ENCODE measurements around the gene VGLL3. TPM values are rescaled to one million over a fixed set of nuclear protein-coding genes. Genes with fewer than 3 reads are reported as not detected.

Gene VGLL3
- total RNA-seq, 3 donors from 2014 or later, result 1.5 to 30.5 (median 6.3) TPM

- Histone ChIP-seq H3K36me3 (ENCODE audit: low read depth) (no peaks in the 10 kb centered on the region), H3K4me3 (no peak overlapping the region), H3K9me3 (no peaks in the 10 kb centered on the region), H3K4me1 (ENCODE audit: low read depth) (no peaks in the 10 kb centered on the region)
- no peak for TF ChIP-seq CTCF (IDR thresholded peaks at IDR 0.05)
- DNase-seq, result no peak
- intact Hi-C loops (cut with DNase I, micrococcal nuclease), result no loop called here
- ATAC-seq, result no peak
Observed at GRCh38 chr3:86961297-86961696, 29.7 kb downstream of the VGLL3 start.

DNA sequence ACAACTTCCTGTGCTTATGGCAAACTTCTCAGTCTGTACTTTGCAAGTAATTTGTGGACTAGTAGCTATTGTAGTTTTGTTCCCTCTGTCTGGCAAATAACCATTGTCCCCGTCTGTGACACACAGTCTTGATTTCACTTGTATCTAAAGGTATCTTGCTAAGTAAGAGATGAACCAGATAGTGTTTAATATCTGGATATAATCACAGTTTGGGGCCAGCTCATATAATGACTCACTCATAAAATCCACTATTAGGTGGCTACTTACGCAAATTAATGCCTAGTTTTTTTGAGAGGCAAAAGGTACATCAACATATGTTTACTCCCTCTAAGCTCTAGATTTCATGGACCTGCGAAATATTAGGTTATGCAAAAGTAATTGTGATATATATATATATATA, 30.4 kb downstream of the VGLL3 start:
- Histone ChIP-seq H3K4me3 (no peak overlapping the region), H3K9me3 (no peaks in the 10 kb centered on the region), H3K36me3 (ENCODE audit: low read depth) (no peaks in the 10 kb centered on the region), H3K4me1 (ENCODE audit: low read depth) (no peaks in the 10 kb centered on the region)
- TF ChIP-seq CTCF (IDR thresholded peaks at IDR 0.05), result no peak
- no peak for DNase-seq
- ATAC-seq, result no peak
- intact Hi-C loops (cut with DNase I, micrococcal nuclease), result no loop called here

- no peaks in the 10 kb centered on the region for H3K36me3 ChIP-seq (ENCODE audit: low read depth)
- no peaks in the 10 kb centered on the region for H3K4me1 ChIP-seq (ENCODE audit: low read depth)
- no peak for TF ChIP-seq CTCF (IDR thresholded peaks at IDR 0.05)
- H3K9me3 ChIP-seq, result no peaks in the 10 kb centered on the region
- no peak overlapping the region for H3K4me3 ChIP-seq
- ATAC-seq, result no peak
- no peak for DNase-seq
- intact Hi-C loops (cut with DNase I, micrococcal nuclease), result no loop called here
Observed at GRCh38 chr3:86958534-86958933, 32.4 kb downstream of the VGLL3 start.

DNA sequence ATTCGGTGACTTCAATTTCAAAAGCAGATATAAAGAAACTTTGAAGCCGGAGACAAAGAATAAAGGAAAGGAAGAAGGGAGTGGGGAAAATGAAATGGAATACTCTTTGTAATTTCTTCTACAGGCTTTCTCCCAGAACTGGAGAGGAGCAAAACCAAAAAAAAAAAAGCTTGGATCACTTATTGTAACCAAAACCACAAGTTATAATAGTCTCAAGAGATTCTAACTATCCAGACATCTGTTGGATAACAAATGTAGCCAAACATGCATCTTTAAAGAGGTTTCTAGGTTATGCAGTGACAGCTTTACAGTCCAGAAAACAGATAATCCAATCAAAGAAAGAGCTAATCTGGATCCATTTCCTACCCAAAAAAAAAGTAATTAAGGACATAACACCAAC, 36.2 kb downstream of the VGLL3 start:
- intact Hi-C loops (cut with DNase I, micrococcal nuclease), result no loop called here
- no peak for DNase-seq
- no peak for ATAC-seq

GRCh38 chr3:86954226-86954625, 36.7 kb downstream of the VGLL3 start:
- no peak for TF ChIP-seq CTCF (IDR thresholded peaks at IDR 0.05)
- intact Hi-C loops (cut with DNase I, micrococcal nuclease), result no loop called here
- ATAC-seq (no peak), DNase-seq (no peak)
- Histone ChIP-seq H3K9me3 (no peaks in the 10 kb centered on the region), H3K36me3 (ENCODE audit: low read depth) (no peaks in the 10 kb centered on the region), H3K4me3 (no peak overlapping the region), H3K4me1 (ENCODE audit: low read depth) (no peaks in the 10 kb centered on the region)

More for the DNA sequence above, 36.2 kb downstream of the VGLL3 start:
- Histone ChIP-seq H3K4me1 (ENCODE audit: low read depth) (no peaks in the 10 kb centered on the region), H3K4me3 (no peak overlapping the region), H3K9me3 (no peaks in the 10 kb centered on the region), H3K36me3 (ENCODE audit: low read depth) (no peaks in the 10 kb centered on the region)
- TF ChIP-seq CTCF (IDR thresholded peaks at IDR 0.05), result no peak

GRCh38 chr3:86951322-86951721, 39.6 kb downstream of the VGLL3 start:
- Histone ChIP-seq H3K9me3 (no peaks in the 10 kb centered on the region), H3K4me3 (no peak overlapping the region), H3K36me3 (ENCODE audit: low read depth) (no peaks in the 10 kb centered on the region), H3K4me1 (ENCODE audit: low read depth) (no peaks in the 10 kb centered on the region)
- ATAC-seq (no peak), DNase-seq (no peak)
- TF ChIP-seq CTCF (IDR thresholded peaks at IDR 0.05), result no peak
- intact Hi-C loops (cut with DNase I, micrococcal nuclease), result no loop called here
